Suprapubic skin (tissue), 4 donors: ENCODE measurements around the gene ITGA3.

Experiments
- EP300 ChIP-seq: sonication (generic); formaldehyde crosslinking; IDR thresholded peaks from one replicate; pipeline ENCODE4 v1.6.1; 2017; ENCODE audit warnings: antibody characterized with exemption
- POLR2A ChIP-seq, 2 donors: fragments of 450-650 bp; IDR thresholded peaks; one replicate each; pipeline ENCODE4 v1.6.1; 2017; ENCODE audit warnings: antibody characterized with exemption in 2 of 2, mild to moderate bottlenecking in 2 of 2, moderate library complexity in 2 of 2
- POLR2AphosphoS5 ChIP-seq, 3 donors: sonication (generic); formaldehyde crosslinking; IDR thresholded peaks; one replicate each; pipeline ENCODE4 v1.6.1; 2017; ENCODE audit warnings: antibody characterized with exemption in 3 of 3
- TF ChIP-seq, protein P1 (sequence below), 2 donors: fragments of 200-600 bp in 1 of 2; fragments of 450-650 bp in 1 of 2; sonication (generic) in 1 of 2; IDR thresholded peaks; one replicate each; pipeline ENCODE4 v1.5.1; 2016 to 2019; ENCODE audit warnings: antibody characterized with exemption in 2 of 2, mild to moderate bottlenecking in 1 of 2, moderate library complexity in 1 of 2

DNA sequence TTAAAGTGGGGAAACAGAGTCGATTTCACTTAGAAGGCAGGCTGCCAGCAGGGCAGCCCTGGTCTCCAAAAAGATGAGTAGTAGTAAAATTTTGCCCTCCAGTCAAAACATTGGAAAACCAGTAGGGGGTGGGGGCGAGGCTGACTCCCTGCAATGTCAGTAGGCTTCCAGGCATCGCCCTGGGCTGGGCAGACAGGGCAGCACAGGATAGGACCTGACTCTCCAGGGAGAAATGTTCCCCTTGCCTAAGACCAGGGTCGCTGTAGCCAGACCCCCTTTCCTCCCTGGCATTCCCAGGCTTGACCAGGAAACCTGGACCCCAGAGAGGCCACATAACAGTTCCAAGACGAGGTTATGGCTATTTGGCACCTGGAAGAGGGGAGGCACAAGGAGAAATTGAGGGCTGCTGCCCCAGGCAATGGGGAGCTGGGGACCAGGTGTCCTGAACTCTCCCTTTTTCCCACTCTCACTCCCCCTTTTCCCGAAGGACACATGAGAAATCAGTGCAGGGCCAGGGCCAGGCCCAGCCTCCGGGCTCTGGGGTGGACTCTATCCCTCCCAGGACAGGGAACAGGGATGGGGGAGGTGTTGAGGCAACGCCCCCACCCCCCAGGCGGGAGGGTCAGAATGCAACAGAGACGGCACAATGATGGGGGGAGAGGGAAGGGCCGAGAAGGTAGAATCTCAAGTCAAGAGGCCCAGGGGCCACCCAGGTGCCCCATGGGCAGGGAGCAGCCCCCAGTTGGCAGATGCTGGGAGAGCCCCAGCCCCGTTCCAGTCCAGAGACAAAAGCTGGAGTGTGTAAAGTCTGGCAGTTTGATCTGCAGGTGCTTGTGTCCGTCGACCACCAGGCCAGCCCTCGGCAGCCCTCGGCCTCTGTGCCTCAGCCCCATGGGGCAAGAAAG, 78.5 kb downstream of the ITGA3 start:
- TF ChIP-seq, protein P1, sequence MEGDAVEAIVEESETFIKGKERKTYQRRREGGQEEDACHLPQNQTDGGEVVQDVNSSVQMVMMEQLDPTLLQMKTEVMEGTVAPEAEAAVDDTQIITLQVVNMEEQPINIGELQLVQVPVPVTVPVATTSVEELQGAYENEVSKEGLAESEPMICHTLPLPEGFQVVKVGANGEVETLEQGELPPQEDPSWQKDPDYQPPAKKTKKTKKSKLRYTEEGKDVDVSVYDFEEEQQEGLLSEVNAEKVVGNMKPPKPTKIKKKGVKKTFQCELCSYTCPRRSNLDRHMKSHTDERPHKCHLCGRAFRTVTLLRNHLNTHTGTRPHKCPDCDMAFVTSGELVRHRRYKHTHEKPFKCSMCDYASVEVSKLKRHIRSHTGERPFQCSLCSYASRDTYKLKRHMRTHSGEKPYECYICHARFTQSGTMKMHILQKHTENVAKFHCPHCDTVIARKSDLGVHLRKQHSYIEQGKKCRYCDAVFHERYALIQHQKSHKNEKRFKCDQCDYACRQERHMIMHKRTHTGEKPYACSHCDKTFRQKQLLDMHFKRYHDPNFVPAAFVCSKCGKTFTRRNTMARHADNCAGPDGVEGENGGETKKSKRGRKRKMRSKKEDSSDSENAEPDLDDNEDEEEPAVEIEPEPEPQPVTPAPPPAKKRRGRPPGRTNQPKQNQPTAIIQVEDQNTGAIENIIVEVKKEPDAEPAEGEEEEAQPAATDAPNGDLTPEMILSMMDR (IDR thresholded peaks at IDR 0.05) = no peak
- TF ChIP-seq POLR2A (IDR thresholded peaks at IDR 0.05) (no peak), POLR2AphosphoS5 (IDR thresholded peaks at IDR 0.05) (no peak), EP300 (no peak)
